Erythroblast (primary cell): ENCODE data around the gene ANKRD28.

Source experiments
- DNase-seq, 2 experiments: peaks; one replicate each; lab custom pipeline; 2025; lab: John Stamatoyannopoulos, UW
- GATA1 ChIP-seq: IDR thresholded peaks from 2 replicates; pipeline ENCODE4 v1.6.1; 2011; ENCODE audit warnings: low read depth, mild to moderate bottlenecking, control low read depth, low read length, moderate library complexity
- POLR2A ChIP-seq: IDR thresholded peaks from 2 replicates; pipeline ENCODE4 v1.6.1; 2011; ENCODE audit warnings: mild to moderate bottlenecking, low read length

The ANKRD28 gene

DNA sequence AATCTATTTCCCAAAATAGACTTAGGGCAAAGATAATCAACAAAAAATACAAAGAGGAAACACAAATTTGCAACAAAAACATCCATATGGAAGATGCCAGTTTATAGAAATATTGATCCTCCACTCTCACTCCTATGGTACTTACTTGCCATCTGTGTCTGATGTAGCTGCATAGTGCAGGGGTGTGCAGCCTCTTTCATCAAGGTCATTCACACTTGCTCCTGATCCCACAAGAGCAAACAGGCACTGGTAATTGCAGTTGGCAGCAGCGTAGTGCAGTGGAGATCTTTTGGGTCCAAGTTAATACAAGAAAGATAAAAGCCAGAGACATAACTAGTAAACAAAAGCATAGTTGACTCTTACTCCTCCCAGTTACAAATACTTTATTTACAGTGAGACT is 90.0 kb downstream of the ANKRD28 start:
- no peak for TF ChIP-seq POLR2A
- no peak for TF ChIP-seq GATA1
- DNase-seq, result no peak

DNA sequence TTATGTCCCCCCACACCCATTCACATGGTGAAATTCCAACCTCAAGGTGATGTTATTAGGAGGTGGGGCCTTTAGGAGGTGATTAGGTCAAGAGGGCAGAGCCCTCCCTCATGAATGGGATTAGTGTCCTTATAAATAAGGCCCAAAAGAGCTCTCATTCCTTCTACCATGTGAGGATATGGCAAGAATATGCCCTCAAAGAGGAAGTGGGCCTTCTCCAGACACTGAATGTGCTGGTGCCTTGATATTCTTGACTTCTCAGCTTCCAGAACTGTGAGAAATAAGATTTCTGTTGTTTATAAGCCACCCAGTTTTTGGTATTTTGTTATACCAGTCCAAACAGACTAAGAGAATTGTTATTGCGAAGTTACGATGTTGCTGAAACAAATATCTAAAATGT is 94.4 kb downstream of the ANKRD28 start:
- TF ChIP-seq GATA1 (no peak), POLR2A (no peak)
- no peak for DNase-seq

DNA sequence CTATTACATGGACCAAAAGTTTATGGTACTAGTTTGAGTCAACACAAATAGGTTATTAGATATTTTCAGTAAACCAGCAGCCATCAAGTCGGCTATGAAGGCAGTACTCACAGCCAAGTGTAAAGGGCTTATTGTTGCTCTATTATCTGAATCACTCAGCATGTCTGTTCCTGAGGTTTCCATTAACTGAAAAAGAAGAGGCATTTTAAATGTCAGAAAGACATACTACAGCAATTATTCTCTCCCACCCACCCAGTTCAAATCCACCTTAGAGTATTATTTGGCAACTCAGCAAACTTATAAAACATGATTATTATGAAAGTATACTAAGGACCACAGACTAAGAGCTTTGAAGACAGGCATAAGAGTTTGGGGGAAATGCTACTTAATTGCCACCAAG is 103.2 kb downstream of the ANKRD28 start:
- TF ChIP-seq GATA1 (no peak), POLR2A (no peak)
- no peak for DNase-seq

DNA sequence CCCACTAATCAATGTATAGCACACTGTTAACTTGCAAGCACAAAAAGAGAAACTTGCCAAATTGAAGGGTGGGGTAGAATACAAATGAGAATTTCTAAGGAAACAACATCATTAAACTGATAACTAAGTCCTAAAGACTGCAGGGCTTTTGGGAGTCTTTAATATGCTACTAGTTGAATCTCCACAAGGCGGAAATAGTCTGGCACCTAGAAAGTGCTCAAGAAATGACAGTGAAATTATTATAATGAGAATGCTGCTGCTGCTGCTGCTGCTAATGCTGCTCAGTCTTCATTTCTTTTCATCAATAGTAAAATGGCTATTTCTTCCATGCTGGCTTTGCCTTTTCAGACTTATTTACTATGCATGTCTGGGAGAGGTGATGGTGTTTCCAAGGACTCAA is 104.4 kb downstream of the ANKRD28 start:
- no peak for DNase-seq
- TF ChIP-seq GATA1 (no peak), POLR2A (no peak)

DNA sequence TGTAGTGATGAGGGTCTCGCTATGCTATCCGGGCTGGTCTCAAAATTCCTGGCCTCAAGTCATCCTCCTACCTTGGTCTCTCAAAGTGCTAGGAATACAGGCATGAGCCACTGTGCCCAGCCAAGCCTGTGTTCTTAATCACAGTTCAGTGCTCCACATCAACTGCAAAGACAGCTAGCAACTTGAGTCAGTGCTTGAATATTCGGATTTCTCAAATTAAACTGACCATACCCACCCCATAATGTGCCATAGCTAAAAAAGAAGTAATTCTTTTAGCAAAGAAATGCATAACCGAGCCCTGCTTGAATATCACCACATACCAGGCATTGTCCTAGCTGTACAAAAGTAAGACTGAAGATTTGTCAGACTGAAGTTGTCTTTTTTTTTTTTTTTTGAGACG is 107.0 kb downstream of the ANKRD28 start:
- TF ChIP-seq POLR2A (no peak), GATA1 (no peak)
- DNase-seq, result no peak

DNA sequence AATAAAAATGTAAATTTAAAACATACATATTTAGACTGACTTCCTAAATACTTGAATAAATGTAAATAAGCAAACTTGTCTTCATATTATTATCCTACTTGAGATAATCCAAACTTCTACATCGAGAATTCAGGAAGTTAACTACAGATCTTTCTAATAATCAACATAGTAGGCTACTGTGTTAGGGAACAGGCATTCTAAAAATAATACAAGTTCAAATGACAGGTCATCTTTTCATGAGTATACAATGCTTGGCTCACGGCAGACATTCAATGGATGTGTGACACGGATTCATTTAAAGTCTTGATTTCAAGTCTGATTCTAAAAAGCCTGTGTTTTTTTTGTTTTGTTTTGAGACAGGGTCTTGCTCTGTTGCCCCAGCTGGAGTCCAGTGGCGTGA is 107.5 kb downstream of the ANKRD28 start:
- DNase-seq, result no peak
- no peak for TF ChIP-seq GATA1
- no peak for TF ChIP-seq POLR2A

DNA sequence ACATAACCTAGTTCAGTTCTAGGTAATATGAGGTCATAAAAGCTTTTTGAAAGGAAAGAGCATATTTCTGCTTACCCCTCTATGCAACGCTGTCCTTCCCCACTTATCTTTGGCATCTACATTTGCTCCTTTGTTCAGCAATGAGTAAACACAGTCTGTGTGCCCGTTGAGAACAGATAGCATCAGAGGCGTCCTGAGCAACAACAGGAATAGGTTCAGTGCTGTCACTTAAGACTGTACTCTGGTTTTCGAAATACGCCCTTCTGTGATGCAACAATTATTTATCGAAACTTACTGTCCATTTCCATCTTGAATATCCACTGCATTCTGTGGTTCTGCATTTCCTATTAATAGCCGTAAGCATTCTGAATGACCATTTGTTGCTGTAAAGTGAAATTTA is 111.9 kb downstream of the ANKRD28 start:
- DNase-seq, result peak; percentile 5 to 49

DNA sequence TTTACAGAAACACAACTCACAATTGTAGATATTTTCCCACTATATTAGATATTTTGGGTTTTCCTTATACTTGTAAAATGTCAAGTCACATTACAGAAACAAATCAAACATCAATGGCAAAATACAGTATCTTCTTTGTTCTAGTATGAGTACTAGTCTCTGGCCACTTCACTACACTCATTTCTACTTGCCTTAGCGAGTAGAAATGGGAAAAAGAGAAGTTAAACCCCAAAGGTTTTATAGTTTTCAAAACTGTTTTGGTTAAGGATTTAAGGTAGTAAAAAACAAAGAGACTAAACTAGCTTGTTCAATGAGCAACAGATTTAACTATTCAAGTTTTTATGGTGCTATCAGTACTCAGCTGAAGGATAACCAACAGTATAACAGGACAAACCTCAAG is 114.5 kb downstream of the ANKRD28 start:
- TF ChIP-seq GATA1, result no peak
- no peak for TF ChIP-seq POLR2A
- no peak for DNase-seq

More for the DNA sequence above, 111.9 kb downstream of the ANKRD28 start:
- TF ChIP-seq GATA1 (no peak), POLR2A (no peak)

DNA sequence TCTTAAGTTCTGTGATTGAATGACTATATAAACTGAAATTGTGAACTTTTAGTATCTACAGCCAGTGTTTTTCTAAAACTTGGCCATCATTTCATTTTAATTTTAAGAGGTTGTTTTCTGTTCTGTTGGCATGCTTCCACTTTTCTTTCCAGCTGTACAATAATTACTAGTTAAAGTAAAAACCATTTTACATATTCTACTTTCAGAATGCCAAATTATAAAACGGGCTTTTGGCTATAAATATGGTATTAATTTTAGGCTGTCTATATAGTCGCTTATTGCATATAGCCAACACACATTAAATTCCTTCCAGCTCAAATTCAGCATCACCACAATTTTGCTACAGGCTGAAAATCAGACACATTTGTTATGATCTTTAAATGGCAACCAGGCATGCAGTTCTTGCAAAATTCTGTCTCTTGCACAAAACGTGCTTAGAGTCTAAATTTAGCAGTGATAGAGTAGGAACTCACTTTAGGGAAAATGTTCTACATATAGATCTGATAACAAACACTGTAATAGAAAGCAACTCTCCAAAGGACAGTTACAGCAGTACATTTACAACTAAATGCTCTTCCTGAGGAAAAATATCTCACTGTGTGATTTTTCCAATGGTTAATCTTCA is 115.1 kb downstream of the ANKRD28 start:
- DNase-seq, result no peak
- TF ChIP-seq POLR2A (no peak), GATA1 (no peak)

DNA sequence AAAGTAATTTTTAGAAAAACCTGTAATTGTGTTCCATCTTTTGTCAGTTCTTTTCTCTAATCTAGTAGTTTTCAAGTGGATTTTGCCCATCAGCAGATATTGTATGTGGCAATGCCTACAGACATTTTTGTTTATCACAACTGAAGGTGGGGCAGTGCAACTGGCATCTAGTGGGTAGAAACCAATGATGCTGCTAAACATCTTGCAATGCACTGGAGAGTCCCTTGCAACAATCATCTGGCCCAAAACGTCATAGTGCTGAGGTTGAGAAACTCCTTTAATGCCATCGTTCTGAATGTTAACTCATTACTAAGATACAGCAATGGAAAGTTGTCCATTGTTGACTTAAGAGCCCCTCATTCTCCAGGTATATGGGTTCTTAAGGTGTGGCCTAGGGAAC is 116.1 kb downstream of the ANKRD28 start:
- TF ChIP-seq GATA1, result no peak
- TF ChIP-seq POLR2A, result no peak
- DNase-seq, result no peak

DNA sequence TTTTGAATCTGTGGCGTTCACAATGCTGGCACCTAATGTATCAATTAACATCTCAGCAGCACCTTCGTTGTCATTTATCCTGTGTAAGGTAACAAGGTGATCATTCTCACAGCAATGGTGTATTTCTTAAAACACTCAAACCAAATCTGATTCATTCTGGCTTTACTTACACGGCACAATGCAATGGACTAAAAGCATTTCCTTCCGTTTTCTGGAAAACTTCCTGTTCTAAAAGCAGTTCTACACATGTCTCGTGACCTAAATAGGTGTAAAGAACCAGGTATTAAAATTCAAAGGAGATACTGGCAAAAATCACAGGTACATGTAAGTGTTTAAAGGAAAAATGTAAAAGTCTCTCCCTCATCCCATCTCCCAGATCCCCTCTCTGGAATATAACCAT is 118.5 kb downstream of the ANKRD28 start:
- no peak for DNase-seq
- TF ChIP-seq POLR2A (no peak), GATA1 (no peak)

DNA sequence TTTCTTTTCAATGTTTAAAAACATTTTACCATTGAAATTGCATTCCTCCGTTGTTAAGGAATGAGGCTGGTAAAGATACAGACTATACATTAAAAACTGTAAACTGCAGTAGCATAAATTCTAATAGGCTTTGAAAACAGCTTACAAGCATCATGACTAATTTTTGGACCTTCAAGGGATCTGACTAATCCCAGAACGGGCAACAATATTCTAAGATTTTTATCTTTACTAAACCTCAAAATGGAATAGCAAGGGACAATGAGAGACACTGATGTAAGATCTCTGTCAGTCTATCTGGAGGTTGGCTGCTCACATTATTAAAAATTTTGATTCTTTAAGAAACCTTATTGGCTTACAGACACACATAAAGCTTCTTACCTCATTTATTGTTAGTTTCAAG is 121.5 kb downstream of the ANKRD28 start:
- TF ChIP-seq POLR2A (no peak), GATA1 (no peak)
- no peak for DNase-seq

DNA sequence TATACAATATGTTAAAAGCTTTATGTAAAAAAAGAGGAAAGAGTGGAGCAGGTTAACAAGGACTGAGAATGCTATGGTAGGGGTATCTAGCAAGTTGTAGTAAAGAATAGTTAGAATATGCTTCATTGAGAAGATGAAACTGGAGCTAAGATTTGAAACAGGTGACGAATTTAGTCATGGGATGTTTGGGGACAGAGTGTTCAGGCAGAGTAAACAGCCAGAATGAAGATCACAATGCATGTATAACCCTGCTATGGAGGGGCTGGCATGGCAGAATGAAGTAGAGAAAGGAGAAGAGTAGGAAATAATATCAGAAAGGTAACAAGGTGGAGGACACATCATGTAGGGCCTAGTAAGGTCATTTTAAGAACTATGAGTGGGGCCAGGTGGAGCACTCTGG is 124.2 kb downstream of the ANKRD28 start:
- DNase-seq, result no peak
- TF ChIP-seq POLR2A (no peak), GATA1 (no peak)

DNA sequence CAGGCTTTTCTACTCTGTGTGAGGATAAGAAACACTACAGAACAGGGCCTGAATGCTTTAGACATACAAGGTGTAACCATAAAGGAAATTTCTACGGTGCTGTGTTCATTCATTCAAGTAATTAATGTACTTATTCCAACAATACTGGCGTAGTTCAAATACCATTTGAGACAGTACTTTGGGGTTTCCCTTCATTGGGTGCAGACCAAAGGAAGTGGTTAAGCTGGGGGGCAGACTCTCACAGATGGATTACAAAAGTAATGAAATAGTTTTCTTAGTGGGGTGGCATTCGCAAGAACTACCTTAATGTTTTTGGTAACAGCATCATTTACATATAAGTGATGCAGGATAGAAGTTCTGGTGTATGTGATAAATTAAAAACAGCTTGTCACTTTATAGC is 130.3 kb downstream of the ANKRD28 start:
- no peak for DNase-seq
- TF ChIP-seq GATA1 (no peak), POLR2A (no peak)

DNA sequence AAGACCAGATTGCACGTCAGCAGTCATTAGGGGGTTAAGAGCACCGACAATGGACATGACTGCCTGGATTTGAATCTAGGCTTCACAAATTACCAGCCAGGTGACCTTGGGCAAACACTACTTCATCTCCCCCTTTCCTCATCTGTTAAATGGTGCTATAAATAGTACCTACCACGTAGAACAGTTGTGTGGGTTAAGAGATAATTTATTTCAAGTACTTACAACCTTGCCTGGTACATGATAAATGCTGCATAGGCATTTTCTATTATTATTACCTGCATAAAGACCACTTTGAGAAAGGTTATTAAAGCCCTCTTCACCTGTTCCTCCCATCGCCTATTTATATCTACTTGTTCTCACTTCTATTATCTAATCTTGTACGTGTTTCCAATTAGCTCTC is 131.5 kb downstream of the ANKRD28 start:
- no peak for DNase-seq
- TF ChIP-seq POLR2A (no peak), GATA1 (no peak)
